ENCODE measurements around the gene L3MBTL4.

Gene L3MBTL4

GRCh38 chr18:6336239-6336638 lies 78.5 kb downstream of the L3MBTL4 start:
- no peak overlapping the region for H3K9ac ChIP-seq
- no peak overlapping the region for H3K4me3 ChIP-seq (IDR thresholded peaks at IDR 0.05; ENCODE audit: insufficient read depth, low read depth, low read length)
- H3K27me3 ChIP-seq (ENCODE audit: insufficient read depth, low read depth), result no peaks in the 10 kb centered on the region
- H3K4me1 ChIP-seq (ENCODE audit: low read depth, poor library complexity, severe bottlenecking), result peaks cover 22% of the 10 kb centered on the region
- no peaks in the 10 kb centered on the region for H3K36me3 ChIP-seq (ENCODE audit: insufficient read depth)
- no peaks in the 10 kb centered on the region for H4K20me1 ChIP-seq (ENCODE audit: insufficient read depth)
- no peak overlapping the region for H3K27ac ChIP-seq
- H2AFZ ChIP-seq (ENCODE audit: low read depth), result no peak overlapping the region
- H3K79me2 ChIP-seq (ENCODE audit: insufficient read depth, low read depth), result no peaks in the 10 kb centered on the region; the same call in 1 of the 2 replicates
- H3K4me2 ChIP-seq, result no peak overlapping the region
- no peak for TF ChIP-seq CTCF (conservative IDR thresholded peaks at IDR 0.05; ENCODE audit: low read depth, low read length)

- Histone ChIP-seq H4K20me1 (ENCODE audit: insufficient read depth) (no peaks in the 10 kb centered on the region), H3K27me3 (ENCODE audit: insufficient read depth, low read depth) (no peaks in the 10 kb centered on the region), H3K4me3 (IDR thresholded peaks at IDR 0.05; ENCODE audit: insufficient read depth, low read depth, low read length) (no peak overlapping the region), H3K4me2 (no peak overlapping the region), H3K9ac (no peak overlapping the region), H3K27ac (no peak overlapping the region), H3K36me3 (ENCODE audit: insufficient read depth) (no peaks in the 10 kb centered on the region), H3K4me1 (ENCODE audit: low read depth, poor library complexity, severe bottlenecking) (peaks cover 3% of the 10 kb centered on the region), H2AFZ (ENCODE audit: low read depth) (no peak overlapping the region), H3K79me2 (ENCODE audit: insufficient read depth, low read depth) (no peaks in the 10 kb centered on the region; the same call in 1 of the 2 replicates)
- TF ChIP-seq CTCF (conservative IDR thresholded peaks at IDR 0.05; ENCODE audit: low read depth, low read length), result no peak
Observed at GRCh38 chr18:6333981-6334380, 80.7 kb downstream of the L3MBTL4 start.

GRCh38 chr18:6331872-6332271 lies 82.8 kb downstream of the L3MBTL4 start:
- Histone ChIP-seq H3K9ac (no peak overlapping the region), H3K27me3 (ENCODE audit: insufficient read depth, low read depth) (no peaks in the 10 kb centered on the region), H3K36me3 (ENCODE audit: insufficient read depth) (no peaks in the 10 kb centered on the region), H3K4me2 (no peak overlapping the region), H3K4me1 (ENCODE audit: low read depth, poor library complexity, severe bottlenecking) (no peaks in the 10 kb centered on the region), H3K27ac (no peak overlapping the region), H3K79me2 (ENCODE audit: insufficient read depth, low read depth) (no peaks in the 10 kb centered on the region), H3K4me3 (IDR thresholded peaks at IDR 0.05; ENCODE audit: insufficient read depth, low read depth, low read length) (no peak overlapping the region), H4K20me1 (ENCODE audit: insufficient read depth) (no peaks in the 10 kb centered on the region), H2AFZ (ENCODE audit: low read depth) (no peak overlapping the region)
- no peak for TF ChIP-seq CTCF (conservative IDR thresholded peaks at IDR 0.05; ENCODE audit: low read depth, low read length)

GRCh38 chr18:6330786-6331185 lies 83.9 kb downstream of the L3MBTL4 start:
- Histone ChIP-seq H3K4me1 (ENCODE audit: low read depth, poor library complexity, severe bottlenecking) (no peaks in the 10 kb centered on the region), H3K4me3 (IDR thresholded peaks at IDR 0.05; ENCODE audit: insufficient read depth, low read depth, low read length) (no peak overlapping the region), H3K36me3 (ENCODE audit: insufficient read depth) (no peaks in the 10 kb centered on the region), H2AFZ (ENCODE audit: low read depth) (no peak overlapping the region), H3K79me2 (ENCODE audit: insufficient read depth, low read depth) (no peaks in the 10 kb centered on the region), H4K20me1 (ENCODE audit: insufficient read depth) (no peaks in the 10 kb centered on the region), H3K27ac (no peak overlapping the region), H3K9ac (no peak overlapping the region), H3K27me3 (ENCODE audit: insufficient read depth, low read depth) (no peaks in the 10 kb centered on the region), H3K4me2 (no peak overlapping the region)
- TF ChIP-seq CTCF (conservative IDR thresholded peaks at IDR 0.05; ENCODE audit: low read depth, low read length), result no peak
